GM18526 (cell line): ENCODE data around the gene ADRA1B.

Experiments
- POLR2A ChIP-seq: IDR thresholded peaks from 3 replicates; pipeline ENCODE4 v1.6.1; 2011; ENCODE audit not compliant: insufficient read length; ENCODE audit errors: extremely low read depth

The ADRA1B gene

GRCh38 chr5:159893040-159893695 is 23.1 kb upstream of the ADRA1B start:
- no peak for TF ChIP-seq POLR2A

- TF ChIP-seq POLR2A, result no peak
Measured at GRCh38 chr5:159894149-159894720, 22.0 kb upstream of the ADRA1B start.

- no peak for TF ChIP-seq POLR2A
Measured at GRCh38 chr5:159897786-159898393, 18.4 kb upstream of the ADRA1B start.

GRCh38 chr5:159899067-159900049 is 16.9 kb upstream of the ADRA1B start:
- TF ChIP-seq POLR2A, result no peak

DNA sequence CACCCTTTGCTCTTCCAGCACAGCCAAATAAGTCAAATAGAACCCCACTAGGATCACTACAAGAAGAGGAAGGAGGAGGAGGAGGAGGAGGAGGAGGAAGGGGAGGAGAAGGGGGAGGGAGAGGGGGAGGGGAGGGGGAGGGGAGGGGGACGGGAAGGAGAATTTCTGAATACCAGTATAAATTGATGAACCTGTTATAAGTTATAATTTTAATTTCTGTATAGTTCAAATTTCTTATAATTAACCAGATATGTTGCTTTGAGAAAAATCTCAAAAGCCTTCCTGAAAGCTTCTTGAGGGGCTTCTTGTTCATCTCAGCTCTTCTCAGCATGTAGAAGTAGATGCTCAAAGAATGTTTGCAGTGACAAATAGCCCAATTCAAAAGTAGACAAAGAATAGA is 15.0 kb upstream of the ADRA1B start:
- no peak for TF ChIP-seq POLR2A

DNA sequence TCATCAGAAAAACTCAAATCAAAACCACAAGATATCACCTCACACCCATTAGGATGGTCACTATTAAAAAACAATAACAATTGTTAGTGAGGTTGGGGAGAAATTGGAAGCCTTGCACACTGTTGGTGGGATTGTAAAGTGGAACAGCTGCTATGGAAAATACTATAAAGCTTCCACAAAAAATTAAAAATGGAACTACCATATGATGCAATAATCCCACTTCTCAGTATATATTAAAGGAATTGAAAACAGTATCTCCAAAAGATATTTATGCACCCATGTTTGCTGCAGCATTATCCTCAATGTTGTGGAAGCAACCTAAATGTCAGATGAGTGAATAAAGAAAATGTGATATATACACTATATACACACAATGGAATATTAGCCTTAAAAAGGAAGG is 14.5 kb upstream of the ADRA1B start:
- TF ChIP-seq POLR2A, result no peak

GRCh38 chr5:159902444-159903121 is 13.7 kb upstream of the ADRA1B start:
- no peak for TF ChIP-seq POLR2A

DNA sequence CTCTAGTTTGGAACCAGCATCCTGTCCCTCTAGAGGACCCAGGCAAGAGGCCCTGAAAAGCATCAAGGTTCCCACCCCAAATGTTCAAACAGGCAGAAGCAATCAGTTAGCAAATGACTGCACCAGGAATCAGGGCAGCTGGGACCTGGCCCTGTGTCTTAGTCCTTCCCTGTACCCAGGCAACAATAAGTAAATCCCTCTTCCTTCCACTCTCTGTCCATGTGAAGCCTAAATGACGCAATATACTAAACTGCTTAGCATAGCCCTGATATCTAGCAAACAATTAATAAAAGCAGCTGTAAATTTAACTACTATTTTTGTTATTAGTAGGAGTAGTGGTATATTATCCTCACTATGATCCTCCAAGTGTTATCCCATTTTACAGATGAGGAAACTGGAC is 13.2 kb upstream of the ADRA1B start:
- no peak for TF ChIP-seq POLR2A

- TF ChIP-seq POLR2A, result no peak
Measured at GRCh38 chr5:159904874-159905273, 11.4 kb upstream of the ADRA1B start.

- no peak for TF ChIP-seq POLR2A
Measured at GRCh38 chr5:159905496-159905895, 10.8 kb upstream of the ADRA1B start.

DNA sequence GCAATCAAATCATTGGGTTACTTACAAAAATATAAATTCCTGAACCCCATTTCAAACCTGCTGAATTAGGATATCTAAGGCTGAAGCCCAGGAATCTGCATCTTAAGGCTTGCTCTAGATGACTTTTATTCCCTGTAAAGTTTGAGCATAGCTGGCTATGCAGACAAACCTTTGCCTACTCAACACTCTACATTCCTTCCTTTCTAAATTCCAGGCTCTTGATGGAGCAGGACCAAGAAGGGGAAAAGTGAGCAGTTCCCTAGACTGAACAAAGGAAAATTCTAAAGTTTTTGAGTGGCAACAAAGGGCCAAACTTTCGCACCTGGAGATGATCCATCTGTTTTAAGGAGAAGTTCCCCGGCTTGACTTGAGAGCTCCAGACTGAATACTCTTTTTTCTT is 9.8 kb upstream of the ADRA1B start:
- no peak for TF ChIP-seq POLR2A

GRCh38 chr5:159906943-159907342 is 9.3 kb upstream of the ADRA1B start:
- TF ChIP-seq POLR2A, result no peak

DNA sequence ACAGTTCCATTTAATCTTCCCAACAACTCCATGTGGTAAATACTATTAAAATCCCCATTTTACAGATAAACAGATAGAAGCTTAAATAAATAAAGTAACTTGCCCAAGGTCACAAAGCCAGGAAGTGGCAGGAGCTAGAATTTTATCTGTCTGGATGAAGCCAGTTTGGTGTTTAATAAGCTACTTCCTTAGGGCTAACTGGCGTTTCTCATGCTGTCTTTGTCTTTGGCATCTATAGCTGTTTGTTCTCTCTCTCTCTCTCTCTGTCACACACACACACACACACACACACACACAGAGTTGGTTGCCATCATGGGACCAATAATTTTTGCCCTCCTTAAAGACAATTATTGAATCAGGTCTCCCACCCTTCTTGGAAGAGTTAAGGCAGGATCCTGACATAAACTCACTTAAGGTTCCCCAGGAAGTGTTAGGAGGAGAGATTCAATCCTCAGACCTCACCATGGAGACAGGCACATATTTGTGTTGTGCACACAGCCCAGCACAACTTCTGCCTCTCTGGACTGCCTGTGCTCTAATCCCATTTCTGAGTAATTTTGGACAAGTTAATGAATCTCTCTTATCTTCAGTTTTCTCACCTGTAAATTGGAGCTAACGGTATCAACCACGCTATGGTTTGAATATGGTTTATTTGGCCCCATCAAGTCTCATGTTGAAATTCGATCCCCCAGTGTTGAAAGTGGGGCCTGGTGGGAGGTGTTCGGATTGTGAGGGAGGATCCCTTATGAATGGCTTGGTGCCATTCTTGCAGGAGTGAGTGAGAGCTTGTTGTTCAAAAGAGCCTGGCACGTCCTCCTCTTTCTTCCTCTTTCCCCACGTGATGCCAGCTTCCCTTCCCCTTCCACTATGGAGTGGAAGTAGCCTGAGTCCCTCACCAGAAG is 8.3 kb upstream of the ADRA1B start:
- no peak for TF ChIP-seq POLR2A

DNA sequence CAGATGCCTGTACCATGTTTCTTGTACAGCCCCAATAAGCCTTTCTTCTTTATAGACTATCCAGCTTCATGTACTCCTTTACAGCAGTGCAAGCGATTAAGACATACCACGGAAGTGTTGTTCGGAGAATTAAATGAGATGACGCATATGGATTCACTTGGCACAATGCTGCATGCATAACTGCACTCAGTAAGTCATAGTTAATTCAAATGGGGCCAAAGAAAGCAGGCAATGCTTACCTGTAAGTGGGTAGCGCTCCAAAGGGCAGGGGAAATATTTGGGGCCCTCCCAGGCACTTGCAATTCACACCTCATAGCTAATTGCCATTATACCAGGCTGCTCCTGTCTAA is 7.7 kb upstream of the ADRA1B start:
- TF ChIP-seq POLR2A, result no peak

GRCh38 chr5:159909126-159909525 is 7.2 kb upstream of the ADRA1B start:
- no peak for TF ChIP-seq POLR2A
